HG02610 (cell line): Measurements from ENCODE around the gene DTNA.
"Not testable (repeated sequence)": the region's sequence is repeated elsewhere in the genome, so short reads cannot be mapped to it uniquely, and the experiment has no call there.

Experiments used
- ATAC-seq: cut with Tn5 transposase; IDR thresholded peaks from one replicate; pipeline ENCODE4 v1.9.1; 2021; ENCODE audit warnings: mild to moderate bottlenecking, moderate library complexity; ENCODE audit not compliant: unreplicated experiment

Gene DTNA

GRCh38 chr18:34709750-34710441 lies at the start of gene DTNA:
TSS of gene DTNA (plus strand) at chr18:34710298. CDS start at chr18:34755977, 45,679 bp downstream.
- ATAC-seq, result no peak

GRCh38 chr18:34660572-34660971 lies 49.5 kb upstream of the DTNA start:
- no peak for ATAC-seq

- peak; percentile 84 for ATAC-seq
Measured at GRCh38 chr18:34661464-34662087, 48.5 kb upstream of the DTNA start.

- no peak for ATAC-seq
Measured at GRCh38 chr18:34676816-34677574, 33.1 kb upstream of the DTNA start.

GRCh38 chr18:34689750-34690149 lies 20.3 kb upstream of the DTNA start:
- not testable (repeated sequence) for ATAC-seq

- no peak for ATAC-seq
Measured at GRCh38 chr18:34691614-34692013, 18.5 kb upstream of the DTNA start.

- ATAC-seq, result no peak
Measured at GRCh38 chr18:34694591-34695165, 15.4 kb upstream of the DTNA start.

- ATAC-seq, result no peak
Measured at GRCh38 chr18:34695310-34695709, 14.8 kb upstream of the DTNA start.

- ATAC-seq, result no peak
Measured at GRCh38 chr18:34696671-34697070, 13.4 kb upstream of the DTNA start.

- no peak for ATAC-seq
Measured at GRCh38 chr18:34697233-34697632, 12.9 kb upstream of the DTNA start.

- ATAC-seq, result no peak
Measured at GRCh38 chr18:34697891-34698290, 12.2 kb upstream of the DTNA start.

GRCh38 chr18:34701911-34702310 lies 8.2 kb upstream of the DTNA start:
- ATAC-seq, result no peak

GRCh38 chr18:34702814-34703213 lies 7.3 kb upstream of the DTNA start:
- no peak for ATAC-seq

- no peak for ATAC-seq
Measured at GRCh38 chr18:34704074-34704473, 6.0 kb upstream of the DTNA start.

GRCh38 chr18:34704823-34705222 lies 5.3 kb upstream of the DTNA start:
- ATAC-seq, result no peak

GRCh38 chr18:34707670-34708069 lies 2.4 kb upstream of the DTNA start:
- ATAC-seq, result no peak

- no peak for ATAC-seq
Measured at GRCh38 chr18:34709104-34709503, 994 bp upstream of the DTNA start.

GRCh38 chr18:34710458-34710914 lies 388 bp downstream of the DTNA start:
- ATAC-seq, result no peak

GRCh38 chr18:34710934-34711333 lies 836 bp downstream of the DTNA start:
- no peak for ATAC-seq

- not testable (repeated sequence) for ATAC-seq
Measured at GRCh38 chr18:34716111-34716510, 6.0 kb downstream of the DTNA start.

- ATAC-seq, result no peak
Measured at GRCh38 chr18:34718610-34719009, 8.5 kb downstream of the DTNA start.
